ENCODE data around the gene VWA5B1. TPM values are rescaled to one million over a fixed set of nuclear protein-coding genes. Genes with fewer than 3 reads are reported as not detected.

The VWA5B1 gene
- total and polyA plus RNA-seq, 2 experiments from 2014 or later: 0.16 to 1.0 TPM

DNA sequence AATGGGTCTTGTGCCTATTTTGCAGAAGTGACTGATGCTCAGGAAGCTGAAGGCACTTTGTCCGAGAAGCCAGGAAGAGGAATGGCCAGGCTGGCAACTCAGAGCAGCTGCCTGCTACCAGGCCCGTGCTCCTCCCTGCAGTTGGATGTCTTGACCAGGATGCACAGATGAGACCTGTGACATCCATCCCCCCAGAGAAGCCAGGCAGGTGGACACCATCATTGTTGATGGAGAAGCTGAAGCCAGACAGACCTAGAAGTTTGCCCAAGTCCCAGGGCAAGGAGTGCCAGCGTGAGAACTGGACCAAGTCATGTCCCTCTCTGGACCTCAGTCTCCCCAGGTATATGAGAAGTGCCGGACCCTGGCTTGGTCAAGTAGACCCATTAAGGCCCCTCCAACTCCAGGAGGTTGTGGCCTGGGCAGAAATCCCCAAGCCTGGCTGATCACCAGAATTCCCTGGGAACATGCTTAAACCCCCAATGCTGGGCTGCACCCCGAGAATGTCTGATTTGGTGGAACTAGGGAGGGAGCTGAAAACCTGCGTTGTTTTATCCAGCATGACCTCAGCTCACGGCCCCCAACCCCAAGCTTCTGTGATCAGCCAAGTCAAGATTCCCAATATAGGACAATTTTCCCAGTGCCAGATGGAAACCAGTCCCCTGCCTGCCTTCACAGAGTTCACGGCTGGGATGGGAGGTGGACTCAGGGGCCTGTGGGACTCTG is 112.9 kb downstream of the VWA5B1 start:
- Mint-ChIP-seq H3K9me3 (peaks cover 12% of the 10 kb centered on the region; the same call in 2 of the 3 replicates), H3K4me3 (no peak overlapping the region), H3K36me3 (ENCODE audit: low read depth) (no peaks in the 10 kb centered on the region), H3K4me1 (peaks cover 22% of the 10 kb centered on the region), H3K27ac (no peak overlapping the region), H3K27me3 (ENCODE audit: insufficient read depth, low read depth, poor library complexity) (peaks cover 91% of the 10 kb centered on the region)
- Histone ChIP-seq H3K36me3 (ENCODE audit: insufficient read depth) (no peaks in the 10 kb centered on the region), H3K4me3 (no peak overlapping the region), H3K4me2 (no peak overlapping the region), H3K4me1 (ENCODE audit: insufficient read depth) (peaks cover 6% of the 10 kb centered on the region; the same call in 1 of the 2 replicates), H3K9me2 (ENCODE audit: insufficient read depth) (no peaks in the 10 kb centered on the region), H3F3A (replicated peaks; ENCODE audit: low read depth) (no peaks in the 10 kb centered on the region), H3K27ac (ENCODE audit: low read depth) (no peak overlapping the region), H3K79me2 (replicated peaks; ENCODE audit: insufficient read depth) (no peaks in the 10 kb centered on the region), H3K27me3 (ENCODE audit: insufficient read depth) (peaks cover 98% of the 10 kb centered on the region), H2AFZ (no peak overlapping the region), H4K20me1 (replicated peaks; ENCODE audit: insufficient read depth) (no peaks in the 10 kb centered on the region; the same call in 1 of the 2 replicates)
- TF ChIP-seq ZNF114 (CRISPR knock-in tag; IDR thresholded peaks at IDR 0.05) (no peak), CREB1 (CRISPR knock-in tag; IDR thresholded peaks at IDR 0.05; ENCODE audit: low read depth) (no peak), POLR2AphosphoS5 (IDR thresholded peaks at IDR 0.05; ENCODE audit: low read depth) (no peak), STAT1 (IDR thresholded peaks at IDR 0.05; ENCODE audit: unreplicated experiment) (no peak), EZH2phosphoT487 (IDR thresholded peaks at IDR 0.05; ENCODE audit: unreplicated experiment) (no peak), EZH2 (IDR thresholded peaks at IDR 0.05; ENCODE audit: low read depth, unreplicated experiment) (no peak), NANOG (IDR thresholded peaks at IDR 0.05; ENCODE audit: borderline replicate concordance) (no peak), ZNF331 (CRISPR knock-in tag; IDR thresholded peaks at IDR 0.05; ENCODE audit: low read depth) (no peak), JUNB (IDR thresholded peaks at IDR 0.05; ENCODE audit: unreplicated experiment) (no peak)
- TF ChIP-seq, protein P1, sequence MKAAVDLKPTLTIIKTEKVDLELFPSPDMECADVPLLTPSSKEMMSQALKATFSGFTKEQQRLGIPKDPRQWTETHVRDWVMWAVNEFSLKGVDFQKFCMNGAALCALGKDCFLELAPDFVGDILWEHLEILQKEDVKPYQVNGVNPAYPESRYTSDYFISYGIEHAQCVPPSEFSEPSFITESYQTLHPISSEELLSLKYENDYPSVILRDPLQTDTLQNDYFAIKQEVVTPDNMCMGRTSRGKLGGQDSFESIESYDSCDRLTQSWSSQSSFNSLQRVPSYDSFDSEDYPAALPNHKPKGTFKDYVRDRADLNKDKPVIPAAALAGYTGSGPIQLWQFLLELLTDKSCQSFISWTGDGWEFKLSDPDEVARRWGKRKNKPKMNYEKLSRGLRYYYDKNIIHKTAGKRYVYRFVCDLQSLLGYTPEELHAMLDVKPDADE (IDR thresholded peaks at IDR 0.05): no peak
- TF ChIP-seq, protein P2, sequence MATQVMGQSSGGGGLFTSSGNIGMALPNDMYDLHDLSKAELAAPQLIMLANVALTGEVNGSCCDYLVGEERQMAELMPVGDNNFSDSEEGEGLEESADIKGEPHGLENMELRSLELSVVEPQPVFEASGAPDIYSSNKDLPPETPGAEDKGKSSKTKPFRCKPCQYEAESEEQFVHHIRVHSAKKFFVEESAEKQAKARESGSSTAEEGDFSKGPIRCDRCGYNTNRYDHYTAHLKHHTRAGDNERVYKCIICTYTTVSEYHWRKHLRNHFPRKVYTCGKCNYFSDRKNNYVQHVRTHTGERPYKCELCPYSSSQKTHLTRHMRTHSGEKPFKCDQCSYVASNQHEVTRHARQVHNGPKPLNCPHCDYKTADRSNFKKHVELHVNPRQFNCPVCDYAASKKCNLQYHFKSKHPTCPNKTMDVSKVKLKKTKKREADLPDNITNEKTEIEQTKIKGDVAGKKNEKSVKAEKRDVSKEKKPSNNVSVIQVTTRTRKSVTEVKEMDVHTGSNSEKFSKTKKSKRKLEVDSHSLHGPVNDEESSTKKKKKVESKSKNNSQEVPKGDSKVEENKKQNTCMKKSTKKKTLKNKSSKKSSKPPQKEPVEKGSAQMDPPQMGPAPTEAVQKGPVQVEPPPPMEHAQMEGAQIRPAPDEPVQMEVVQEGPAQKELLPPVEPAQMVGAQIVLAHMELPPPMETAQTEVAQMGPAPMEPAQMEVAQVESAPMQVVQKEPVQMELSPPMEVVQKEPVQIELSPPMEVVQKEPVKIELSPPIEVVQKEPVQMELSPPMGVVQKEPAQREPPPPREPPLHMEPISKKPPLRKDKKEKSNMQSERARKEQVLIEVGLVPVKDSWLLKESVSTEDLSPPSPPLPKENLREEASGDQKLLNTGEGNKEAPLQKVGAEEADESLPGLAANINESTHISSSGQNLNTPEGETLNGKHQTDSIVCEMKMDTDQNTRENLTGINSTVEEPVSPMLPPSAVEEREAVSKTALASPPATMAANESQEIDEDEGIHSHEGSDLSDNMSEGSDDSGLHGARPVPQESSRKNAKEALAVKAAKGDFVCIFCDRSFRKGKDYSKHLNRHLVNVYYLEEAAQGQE (IDR thresholded peaks at IDR 0.05; ENCODE audit: unreplicated experiment): no peak
- TF ChIP-seq, protein P3, sequence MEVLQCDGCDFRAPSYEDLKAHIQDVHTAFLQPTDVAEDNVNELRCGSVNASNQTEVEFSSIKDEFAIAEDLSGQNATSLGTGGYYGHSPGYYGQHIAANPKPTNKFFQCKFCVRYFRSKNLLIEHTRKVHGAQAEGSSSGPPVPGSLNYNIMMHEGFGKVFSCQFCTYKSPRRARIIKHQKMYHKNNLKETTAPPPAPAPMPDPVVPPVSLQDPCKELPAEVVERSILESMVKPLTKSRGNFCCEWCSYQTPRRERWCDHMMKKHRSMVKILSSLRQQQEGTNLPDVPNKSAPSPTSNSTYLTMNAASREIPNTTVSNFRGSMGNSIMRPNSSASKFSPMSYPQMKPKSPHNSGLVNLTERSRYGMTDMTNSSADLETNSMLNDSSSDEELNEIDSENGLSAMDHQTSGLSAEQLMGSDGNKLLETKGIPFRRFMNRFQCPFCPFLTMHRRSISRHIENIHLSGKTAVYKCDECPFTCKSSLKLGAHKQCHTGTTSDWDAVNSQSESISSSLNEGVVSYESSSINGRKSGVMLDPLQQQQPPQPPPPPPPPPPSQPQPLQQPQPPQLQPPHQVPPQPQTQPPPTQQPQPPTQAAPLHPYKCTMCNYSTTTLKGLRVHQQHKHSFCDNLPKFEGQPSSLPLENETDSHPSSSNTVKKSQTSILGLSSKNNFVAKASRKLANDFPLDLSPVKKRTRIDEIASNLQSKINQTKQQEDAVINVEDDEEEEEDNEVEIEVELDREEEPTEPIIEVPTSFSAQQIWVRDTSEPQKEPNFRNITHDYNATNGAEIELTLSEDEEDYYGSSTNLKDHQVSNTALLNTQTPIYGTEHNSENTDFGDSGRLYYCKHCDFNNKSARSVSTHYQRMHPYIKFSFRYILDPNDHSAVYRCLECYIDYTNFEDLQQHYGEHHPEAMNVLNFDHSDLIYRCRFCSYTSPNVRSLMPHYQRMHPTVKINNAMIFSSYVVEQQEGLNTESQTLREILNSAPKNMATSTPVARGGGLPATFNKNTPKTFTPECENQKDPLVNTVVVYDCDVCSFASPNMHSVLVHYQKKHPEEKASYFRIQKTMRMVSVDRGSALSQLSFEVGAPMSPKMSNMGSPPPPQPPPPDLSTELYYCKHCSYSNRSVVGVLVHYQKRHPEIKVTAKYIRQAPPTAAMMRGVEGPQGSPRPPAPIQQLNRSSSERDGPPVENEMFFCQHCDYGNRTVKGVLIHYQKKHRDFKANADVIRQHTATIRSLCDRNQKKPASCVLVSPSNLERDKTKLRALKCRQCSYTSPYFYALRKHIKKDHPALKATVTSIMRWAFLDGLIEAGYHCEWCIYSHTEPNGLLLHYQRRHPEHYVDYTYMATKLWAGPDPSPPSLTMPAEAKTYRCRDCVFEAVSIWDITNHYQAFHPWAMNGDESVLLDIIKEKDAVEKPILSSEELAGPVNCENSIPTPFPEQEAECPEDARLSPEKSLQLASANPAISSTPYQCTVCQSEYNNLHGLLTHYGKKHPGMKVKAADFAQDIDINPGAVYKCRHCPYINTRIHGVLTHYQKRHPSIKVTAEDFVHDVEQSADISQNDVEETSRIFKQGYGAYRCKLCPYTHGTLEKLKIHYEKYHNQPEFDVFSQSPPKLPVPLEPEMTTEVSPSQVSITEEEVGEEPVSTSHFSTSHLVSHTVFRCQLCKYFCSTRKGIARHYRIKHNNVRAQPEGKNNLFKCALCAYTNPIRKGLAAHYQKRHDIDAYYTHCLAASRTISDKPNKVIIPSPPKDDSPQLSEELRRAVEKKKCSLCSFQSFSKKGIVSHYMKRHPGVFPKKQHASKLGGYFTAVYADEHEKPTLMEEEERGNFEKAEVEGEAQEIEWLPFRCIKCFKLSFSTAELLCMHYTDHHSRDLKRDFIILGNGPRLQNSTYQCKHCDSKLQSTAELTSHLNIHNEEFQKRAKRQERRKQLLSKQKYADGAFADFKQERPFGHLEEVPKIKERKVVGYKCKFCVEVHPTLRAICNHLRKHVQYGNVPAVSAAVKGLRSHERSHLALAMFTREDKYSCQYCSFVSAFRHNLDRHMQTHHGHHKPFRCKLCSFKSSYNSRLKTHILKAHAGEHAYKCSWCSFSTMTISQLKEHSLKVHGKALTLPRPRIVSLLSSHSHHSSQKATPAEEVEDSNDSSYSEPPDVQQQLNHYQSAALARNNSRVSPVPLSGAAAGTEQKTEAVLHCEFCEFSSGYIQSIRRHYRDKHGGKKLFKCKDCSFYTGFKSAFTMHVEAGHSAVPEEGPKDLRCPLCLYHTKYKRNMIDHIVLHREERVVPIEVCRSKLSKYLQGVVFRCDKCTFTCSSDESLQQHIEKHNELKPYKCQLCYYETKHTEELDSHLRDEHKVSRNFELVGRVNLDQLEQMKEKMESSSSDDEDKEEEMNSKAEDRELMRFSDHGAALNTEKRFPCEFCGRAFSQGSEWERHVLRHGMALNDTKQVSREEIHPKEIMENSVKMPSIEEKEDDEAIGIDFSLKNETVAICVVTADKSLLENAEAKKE (CRISPR knock-in tag; IDR thresholded peaks at IDR 0.05): no peak
- TF ChIP-seq, protein P4, sequence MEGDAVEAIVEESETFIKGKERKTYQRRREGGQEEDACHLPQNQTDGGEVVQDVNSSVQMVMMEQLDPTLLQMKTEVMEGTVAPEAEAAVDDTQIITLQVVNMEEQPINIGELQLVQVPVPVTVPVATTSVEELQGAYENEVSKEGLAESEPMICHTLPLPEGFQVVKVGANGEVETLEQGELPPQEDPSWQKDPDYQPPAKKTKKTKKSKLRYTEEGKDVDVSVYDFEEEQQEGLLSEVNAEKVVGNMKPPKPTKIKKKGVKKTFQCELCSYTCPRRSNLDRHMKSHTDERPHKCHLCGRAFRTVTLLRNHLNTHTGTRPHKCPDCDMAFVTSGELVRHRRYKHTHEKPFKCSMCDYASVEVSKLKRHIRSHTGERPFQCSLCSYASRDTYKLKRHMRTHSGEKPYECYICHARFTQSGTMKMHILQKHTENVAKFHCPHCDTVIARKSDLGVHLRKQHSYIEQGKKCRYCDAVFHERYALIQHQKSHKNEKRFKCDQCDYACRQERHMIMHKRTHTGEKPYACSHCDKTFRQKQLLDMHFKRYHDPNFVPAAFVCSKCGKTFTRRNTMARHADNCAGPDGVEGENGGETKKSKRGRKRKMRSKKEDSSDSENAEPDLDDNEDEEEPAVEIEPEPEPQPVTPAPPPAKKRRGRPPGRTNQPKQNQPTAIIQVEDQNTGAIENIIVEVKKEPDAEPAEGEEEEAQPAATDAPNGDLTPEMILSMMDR (conservative IDR thresholded peaks at IDR 0.05; ENCODE audit: low read depth in 2 of 2): no peak
- ATAC-seq (no peak), DNase-seq (ENCODE audit: low spot score) (no peak)

All from GM23338 (cell line).